Bronchial epithelial cell (primary cell): ENCODE data around the gene TBC1D7. TPM values are rescaled to one million over a fixed set of nuclear protein-coding genes. Genes with fewer than 3 reads are reported as not detected.

Experiments used
- DNase-seq: peaks from one replicate; pipeline ENCODE4 v3.0.0-alpha.2; 2010; ENCODE audit warnings: low read depth
- FAIRE-seq: peaks from 2 replicates; lab custom pipeline; 2011; peaks lifted over from hg19 to GRCh38; lab: Jason Lieb, UNC
- H3K27me3 ChIP-seq: 2 replicates; pipeline ENCODE4 v1.5.1; 2011; ENCODE audit warnings: low read length; ENCODE audit not compliant: control insufficient read depth, insufficient read depth
- H3K36me3 ChIP-seq: 2 replicates; pipeline ENCODE4 v1.5.1; 2011; ENCODE audit warnings: low read length; ENCODE audit not compliant: control insufficient read depth, insufficient read depth
- H3K4me3 ChIP-seq: 2 replicates; pipeline ENCODE4 v1.5.1; 2011; ENCODE audit warnings: mild to moderate bottlenecking, low read depth, low read length, control low read depth
- CTCF ChIP-seq: IDR thresholded peaks from 2 replicates; pipeline ENCODE4 v1.5.1; 2011; ENCODE audit warnings: mild to moderate bottlenecking, moderate library complexity, low read length, control low read depth, inconsistent platforms; ENCODE audit not compliant: insufficient read depth, severe bottlenecking
- total RNA-seq: library from RNA; depleted of rRNA; stranded (reverse); fragments of >200 nt; gene quantifications from 2 replicates; pipeline ENCODE4 v1.2.1, GENCODE V29; 2014

The TBC1D7 gene
- total RNA-seq, 1 donor from 2014 or later, result 44.5 TPM

GRCh38 chr6:13267142-13267651 lies 61.1 kb downstream of the TBC1D7 start:
- Histone ChIP-seq H3K4me3 (no peak overlapping the region), H3K36me3 (no peaks in the 10 kb centered on the region), H3K27me3 (no peaks in the 10 kb centered on the region)
- FAIRE-seq (no peak), DNase-seq (peak; percentile 73)
- TF ChIP-seq CTCF, result no peak

- H3K36me3 ChIP-seq, result no peaks in the 10 kb centered on the region
- H3K27me3 ChIP-seq, result peaks cover 3% of the 10 kb centered on the region
- DNase-seq (no peak), FAIRE-seq (no peak)
- no peak overlapping the region for H3K4me3 ChIP-seq
- TF ChIP-seq CTCF, result no peak
Measured at GRCh38 chr6:13263669-13264068, 64.7 kb downstream of the TBC1D7 start.

GRCh38 chr6:13262302-13263230 lies 65.8 kb downstream of the TBC1D7 start:
- DNase-seq (no peak), FAIRE-seq (no peak)
- no peak for TF ChIP-seq CTCF
- no peak overlapping the region for H3K4me3 ChIP-seq
- H3K27me3 ChIP-seq, result peaks cover 3% of the 10 kb centered on the region
- H3K36me3 ChIP-seq, result no peaks in the 10 kb centered on the region

- FAIRE-seq, result no peak
- H3K27me3 ChIP-seq, result peaks cover 3% of the 10 kb centered on the region
- DNase-seq, result no peak
- no peak overlapping the region for H3K4me3 ChIP-seq
- no peaks in the 10 kb centered on the region for H3K36me3 ChIP-seq
- TF ChIP-seq CTCF, result no peak
Measured at GRCh38 chr6:13261464-13261994, 66.8 kb downstream of the TBC1D7 start.

- no peak for TF ChIP-seq CTCF
- no peak for FAIRE-seq
- H3K4me3 ChIP-seq, result no peak overlapping the region
- peaks cover 3% of the 10 kb centered on the region for H3K27me3 ChIP-seq
- DNase-seq, result no peak
- no peaks in the 10 kb centered on the region for H3K36me3 ChIP-seq
Measured at GRCh38 chr6:13260831-13261230, 67.5 kb downstream of the TBC1D7 start.
